ENCODE data around the gene C10orf90. TPM values are rescaled to one million over a fixed set of nuclear protein-coding genes. Genes with fewer than 3 reads are reported as not detected.

Gene C10orf90
- total RNA-seq, 1 experiment from 2014 or later: 0.59 TPM

- no peaks in the 10 kb centered on the region for H3K9me2 ChIP-seq (ENCODE audit: insufficient read depth)
Observed at GRCh38 chr10:126538439-126539135, 131.9 kb downstream of the C10orf90 start.

GRCh38 chr10:126536656-126537055, 133.8 kb downstream of the C10orf90 start:
- Histone ChIP-seq H3K9me2 (ENCODE audit: insufficient read depth) (no peaks in the 10 kb centered on the region), H3K79me2 (ENCODE audit: low read depth) (no peaks in the 10 kb centered on the region), H3K27ac (no peak overlapping the region), H3K4me1 (replicated peaks; ENCODE audit: insufficient read depth) (no peaks in the 10 kb centered on the region), H3K36me3 (ENCODE audit: low read depth) (no peaks in the 10 kb centered on the region), H3K4me2 (no peak overlapping the region), H3K4me3 (no peak overlapping the region), H3K27me3 (ENCODE audit: insufficient read depth, low read depth) (no peaks in the 10 kb centered on the region), H3F3A (ENCODE audit: insufficient read depth, low read depth) (no peaks in the 10 kb centered on the region), H3K9me3 (ENCODE audit: insufficient read depth, low read depth) (no peaks in the 10 kb centered on the region), H2AFZ (no peak overlapping the region), H4K20me1 (ENCODE audit: insufficient read depth) (no peaks in the 10 kb centered on the region)
- ChIA-PET CTCF (no interaction called here), POLR2A (ENCODE audit: unreplicated experiment) (no interaction called here)
- DNase-seq: no peak
- TF ChIP-seq CTCF (conservative IDR thresholded peaks at IDR 0.05) (no peak), EZH2 (IDR thresholded peaks at IDR 0.05; ENCODE audit: low read depth) (no peak)
- BruUV-seq (replicated peaks): no TSS peak
- intact Hi-C loops (cut with micrococcal nuclease; ENCODE audit: unreplicated experiment): no loop called here

More at GRCh38 chr10:126538439-126539135, 131.9 kb downstream of the C10orf90 start:
- Histone ChIP-seq H4K20me1 (ENCODE audit: insufficient read depth) (no peaks in the 10 kb centered on the region), H3F3A (ENCODE audit: insufficient read depth, low read depth) (no peaks in the 10 kb centered on the region), H2AFZ (no peak overlapping the region), H3K4me2 (no peak overlapping the region), H3K36me3 (ENCODE audit: low read depth) (no peaks in the 10 kb centered on the region), H3K27ac (no peak overlapping the region), H3K9me3 (ENCODE audit: insufficient read depth, low read depth) (no peaks in the 10 kb centered on the region), H3K4me1 (replicated peaks; ENCODE audit: insufficient read depth) (no peaks in the 10 kb centered on the region), H3K4me3 (no peak overlapping the region), H3K79me2 (ENCODE audit: low read depth) (no peaks in the 10 kb centered on the region), H3K27me3 (ENCODE audit: insufficient read depth, low read depth) (no peaks in the 10 kb centered on the region)
- TF ChIP-seq CTCF (conservative IDR thresholded peaks at IDR 0.05): no peak
- TF ChIP-seq EZH2 (IDR thresholded peaks at IDR 0.05; ENCODE audit: low read depth): no peak
- no peak for DNase-seq
- intact Hi-C loops (cut with micrococcal nuclease; ENCODE audit: unreplicated experiment): no loop called here
- BruUV-seq (replicated peaks): no TSS peak
- CTCF ChIA-PET: no interaction called here
- POLR2A ChIA-PET (ENCODE audit: unreplicated experiment): no interaction called here

GRCh38 chr10:126536148-126536547, 134.3 kb downstream of the C10orf90 start:
- Histone ChIP-seq H3K27me3 (ENCODE audit: insufficient read depth, low read depth) (no peaks in the 10 kb centered on the region), H4K20me1 (ENCODE audit: insufficient read depth) (no peaks in the 10 kb centered on the region), H3K36me3 (ENCODE audit: low read depth) (no peaks in the 10 kb centered on the region), H3K4me1 (replicated peaks; ENCODE audit: insufficient read depth) (no peaks in the 10 kb centered on the region), H3K9me2 (ENCODE audit: insufficient read depth) (no peaks in the 10 kb centered on the region), H3K9me3 (ENCODE audit: insufficient read depth, low read depth) (no peaks in the 10 kb centered on the region), H3K79me2 (ENCODE audit: low read depth) (no peaks in the 10 kb centered on the region), H3K27ac (no peak overlapping the region), H3K4me2 (no peak overlapping the region), H2AFZ (no peak overlapping the region), H3K4me3 (no peak overlapping the region), H3F3A (ENCODE audit: insufficient read depth, low read depth) (no peaks in the 10 kb centered on the region)
- no peak for DNase-seq
- POLR2A ChIA-PET (ENCODE audit: unreplicated experiment): no interaction called here
- intact Hi-C loops (cut with micrococcal nuclease; ENCODE audit: unreplicated experiment): no loop called here
- BruUV-seq (replicated peaks): no TSS peak
- CTCF ChIA-PET: no interaction called here
- TF ChIP-seq CTCF (conservative IDR thresholded peaks at IDR 0.05): no peak
- TF ChIP-seq EZH2 (IDR thresholded peaks at IDR 0.05; ENCODE audit: low read depth): no peak

Measured in PC-9 (cell line).